Stomach (tissue), 4 donors: ENCODE results near the gene KNOP1.

ENCODE experiments used
- CTCF ChIP-seq, 7 experiments: fragments of 450-650 bp in 4 of 7; fragments of 200-600 bp in 3 of 7; sonication (generic) in 3 of 7; IDR thresholded peaks; one replicate each; pipeline ENCODE4 v1.5.1; 2016 to 2019; ENCODE audit warnings: antibody characterized with exemption in 7 of 7, control low read depth in 2 of 7, mild to moderate bottlenecking in 1 of 7
- POLR2AphosphoS5 ChIP-seq, 3 donors: sonication (generic); formaldehyde crosslinking; IDR thresholded peaks; one replicate each; pipeline ENCODE4 v1.6.1; 2016; ENCODE audit warnings: antibody characterized with exemption in 3 of 3

- no peak for TF ChIP-seq CTCF (IDR thresholded peaks at IDR 0.05)
- no peak for TF ChIP-seq POLR2AphosphoS5 (IDR thresholded peaks at IDR 0.05)
Measured at GRCh38 chr16:19766554-19766884, 48.5 kb upstream of the KNOP1 start.
